ENCODE measurements around the gene SUSD6.
"Not testable (repeated sequence)": the region's sequence is repeated elsewhere in the genome, so short reads cannot be mapped to it uniquely, and the experiment has no call there.

Gene SUSD6

DNA sequence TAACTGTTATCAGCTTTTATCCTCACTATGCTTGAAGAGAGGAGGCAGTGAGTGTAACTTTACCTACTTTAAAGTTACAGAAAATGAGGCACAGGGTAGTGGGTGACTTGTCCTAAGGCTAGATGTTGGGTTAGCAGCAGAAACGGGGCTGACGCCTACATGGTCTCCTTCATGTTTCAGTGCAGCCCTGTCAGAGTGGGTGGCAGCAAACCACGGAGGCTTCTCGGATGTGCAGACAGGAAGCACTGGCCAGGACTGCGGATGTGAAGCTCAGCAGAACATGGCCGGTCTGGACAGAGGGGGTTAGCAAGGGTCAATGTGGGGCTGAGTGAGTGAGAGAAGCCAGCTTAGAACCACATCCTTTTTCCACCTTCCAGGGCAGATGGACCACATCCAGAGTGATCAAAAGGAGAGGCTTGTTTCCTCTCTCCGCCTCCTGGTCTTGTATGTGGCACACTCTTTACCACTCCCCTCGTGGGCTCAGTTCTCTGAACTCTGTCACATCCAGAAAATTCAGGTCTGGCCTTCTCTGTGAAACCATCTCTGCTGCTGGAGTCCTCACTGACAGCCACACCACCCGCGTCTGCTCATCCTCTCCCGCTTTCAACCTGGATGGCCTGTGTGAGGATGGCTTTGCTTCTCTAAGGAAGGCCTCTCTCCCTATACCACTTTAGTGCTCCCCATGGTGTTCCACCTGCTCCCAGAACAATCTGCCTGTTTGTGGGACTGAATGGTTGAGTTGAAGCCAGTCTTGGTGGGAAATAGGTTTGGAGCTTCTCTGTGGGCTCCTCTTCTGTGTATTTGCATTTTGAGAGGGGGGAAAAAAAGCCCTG, 14.1 kb downstream of the SUSD6 start:
- DNase-seq: peak; percentile 48 to 61

DNA sequence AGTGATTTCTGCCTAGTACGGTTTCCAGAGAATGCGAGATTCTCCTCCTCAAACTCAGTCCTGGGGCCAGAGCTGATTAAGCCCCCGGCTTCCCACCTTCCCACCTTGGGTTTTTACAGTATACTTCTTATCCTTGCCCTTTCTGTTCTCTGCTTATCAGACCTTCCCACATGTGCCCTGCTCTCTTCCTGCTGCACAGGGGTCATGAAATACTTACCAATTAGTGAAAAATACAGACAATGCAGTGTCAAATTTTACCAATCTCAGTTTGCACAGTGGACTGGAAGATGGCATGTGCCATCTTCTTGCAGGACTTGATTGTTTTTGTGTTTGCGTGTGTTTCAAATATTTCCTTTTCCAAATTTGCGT, 14.7 kb downstream of the SUSD6 start:
- no peak for DNase-seq

DNA sequence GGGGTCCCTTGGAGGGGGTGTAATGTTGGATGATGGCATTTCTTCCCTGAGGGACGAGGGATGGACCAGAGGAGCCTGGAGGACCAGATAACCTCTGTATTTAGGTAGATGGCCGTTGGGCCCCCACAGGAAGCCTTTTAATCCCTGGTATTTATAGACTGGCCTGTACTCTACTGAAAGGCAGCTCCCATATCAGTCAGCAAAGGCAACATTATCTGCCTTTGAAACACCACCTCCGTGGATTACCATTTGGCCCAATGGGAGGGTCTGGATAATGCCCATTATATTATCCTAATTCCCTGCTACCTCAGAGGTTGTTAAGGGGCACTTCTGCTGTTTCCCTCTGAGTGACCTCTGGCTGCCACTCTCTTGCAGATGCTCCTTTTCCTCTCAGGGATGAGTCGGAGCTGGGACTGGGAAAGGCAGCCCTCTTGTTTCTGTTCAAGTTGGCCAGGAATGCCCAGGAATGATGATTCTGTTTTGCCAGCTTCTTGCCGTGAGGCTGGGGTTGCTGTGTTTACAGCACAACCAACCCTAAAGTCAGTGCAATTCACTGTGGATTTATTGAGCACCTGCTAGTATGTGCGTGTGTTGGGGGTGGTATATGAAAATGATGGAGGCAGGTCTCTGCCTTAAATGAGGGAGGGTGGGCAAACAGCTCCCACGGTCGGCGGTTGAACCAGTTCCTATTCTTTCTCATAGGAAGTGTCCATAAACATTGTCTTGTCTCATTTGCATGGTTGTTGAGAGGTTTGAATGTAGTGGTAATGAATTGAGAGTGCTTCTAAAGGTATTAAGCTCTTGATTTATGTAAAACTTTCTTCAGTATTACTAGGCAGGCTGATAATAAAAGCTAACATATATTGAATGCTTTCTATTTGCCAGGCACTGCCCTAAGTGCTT, 18.1 kb downstream of the SUSD6 start:
- no peak for DNase-seq

- DNase-seq: no peak
These were observed 19.0 kb downstream of the SUSD6 start for GRCh38 chr14:69630360-69630759.

GRCh38 chr14:69631509-69631908, 20.1 kb downstream of the SUSD6 start:
- no peak for DNase-seq

- no peak for DNase-seq
These were observed 20.8 kb downstream of the SUSD6 start for GRCh38 chr14:69632164-69632563.

- DNase-seq: no peak
These were observed 21.3 kb downstream of the SUSD6 start for GRCh38 chr14:69632593-69633151.

DNA sequence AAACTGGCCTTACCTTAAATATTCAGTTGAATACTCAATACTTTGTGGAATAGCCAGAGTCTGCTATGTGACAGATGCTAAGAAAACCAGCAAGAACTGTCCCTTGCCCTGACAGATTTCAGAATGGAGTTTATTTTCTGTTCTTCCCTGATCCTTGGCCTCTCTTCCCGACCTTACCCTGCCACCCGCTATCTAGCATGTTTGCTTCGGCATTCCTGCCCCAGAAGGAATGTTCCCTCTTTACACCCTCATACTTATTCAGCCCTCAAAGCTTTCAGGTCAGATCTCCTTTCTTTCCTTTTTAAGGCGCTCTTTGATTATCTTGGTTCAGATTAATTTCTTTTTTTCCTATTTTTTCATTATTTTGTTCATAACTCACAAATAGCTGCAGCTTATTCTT, 21.8 kb downstream of the SUSD6 start:
- DNase-seq: no peak

DNA sequence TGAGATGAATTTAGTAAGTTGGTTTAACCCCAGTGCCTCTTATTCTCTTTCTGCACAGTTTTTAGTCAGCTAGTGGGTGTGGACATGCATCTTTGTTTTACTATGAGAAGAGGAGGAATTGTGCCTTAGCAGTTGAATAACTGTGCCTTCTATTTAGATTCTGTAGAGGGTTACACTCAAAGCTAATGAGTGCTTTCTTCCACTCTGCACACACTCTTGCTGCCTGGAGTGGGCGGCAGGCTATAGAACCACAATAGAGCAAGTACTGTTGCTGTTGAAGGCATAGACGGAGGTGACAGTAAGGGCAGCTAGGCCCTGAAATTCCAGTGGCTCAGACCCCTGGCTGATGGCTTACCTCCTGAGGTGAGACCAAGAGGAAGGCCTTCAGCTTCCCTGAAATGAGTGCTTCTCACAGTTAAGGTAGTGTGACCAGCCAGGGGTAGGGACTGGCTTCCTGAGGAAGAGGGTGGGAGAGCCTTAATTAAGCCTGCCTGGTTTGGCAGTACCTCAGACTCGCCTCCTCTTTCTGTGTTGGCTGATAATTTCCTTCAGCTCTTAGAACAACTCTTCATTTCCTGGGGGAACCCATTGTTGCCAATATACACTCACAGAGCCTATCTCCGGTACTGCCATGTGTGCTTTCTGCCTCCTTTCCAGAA, 24.7 kb downstream of the SUSD6 start:
- no peak for DNase-seq

DNA sequence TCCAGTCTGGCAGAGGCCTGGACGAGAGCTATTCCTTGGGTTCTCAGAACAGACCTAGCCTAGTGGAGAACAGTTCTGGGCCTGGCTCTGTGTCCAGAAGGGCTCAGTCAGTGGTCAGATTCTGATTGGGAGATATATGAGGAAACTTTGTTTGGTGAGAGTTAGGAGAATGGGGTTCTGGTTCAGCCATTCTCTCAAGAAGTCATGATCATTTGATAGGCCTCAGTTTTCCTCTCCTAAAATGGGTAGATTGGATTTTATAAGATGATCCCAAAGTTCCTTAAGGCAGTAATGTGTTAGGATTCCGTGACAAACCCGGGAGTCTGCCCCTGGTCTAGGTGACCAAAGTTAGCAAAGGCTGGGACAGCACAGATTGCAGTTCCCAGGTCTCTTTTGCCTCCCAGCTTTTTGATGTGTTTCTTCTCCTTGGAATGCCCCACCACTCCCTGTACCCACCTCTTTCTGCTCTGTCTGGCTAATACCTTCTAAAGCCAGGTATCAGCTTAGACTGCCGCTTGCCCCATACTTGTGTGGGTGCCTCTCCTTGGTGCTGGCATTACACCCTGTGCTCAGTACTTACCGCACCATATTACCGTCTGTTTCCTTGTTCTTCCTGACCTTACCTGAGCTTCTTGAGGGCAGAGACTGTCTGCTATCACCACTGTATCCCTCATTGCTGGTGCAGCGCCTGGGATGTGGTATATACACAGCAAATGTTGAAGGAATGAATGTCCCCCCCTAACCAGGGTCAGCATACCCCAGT, 25.5 kb downstream of the SUSD6 start:
- DNase-seq: no peak

DNA sequence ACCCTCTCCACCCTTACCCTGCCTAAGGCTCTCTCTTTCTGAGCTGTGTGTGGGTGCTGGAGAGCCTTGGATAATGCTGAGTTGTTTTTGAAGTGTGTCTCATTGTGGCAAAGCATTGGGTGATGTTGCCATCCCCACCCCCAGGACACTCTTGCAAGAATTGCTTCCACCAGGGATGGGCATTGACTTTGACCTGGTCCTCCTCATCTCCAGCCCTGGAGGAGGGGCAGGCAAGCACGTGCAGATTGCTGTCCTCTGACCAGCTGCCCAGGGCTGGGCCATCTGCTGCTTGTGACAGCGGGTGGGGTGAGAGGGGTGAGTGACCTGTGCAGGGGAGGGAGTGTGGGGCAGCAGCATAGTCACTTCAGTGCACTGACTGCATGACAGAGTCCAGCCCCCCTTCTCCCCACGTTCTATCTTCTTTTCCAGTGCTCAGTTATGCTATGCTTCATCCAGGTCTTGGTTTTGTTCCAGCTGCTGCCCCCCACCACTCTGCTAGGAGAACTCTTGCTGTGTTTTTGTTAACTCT, 26.2 kb downstream of the SUSD6 start:
- DNase-seq: no peak

- no peak for DNase-seq
These were observed 29.5 kb downstream of the SUSD6 start for GRCh38 chr14:69640931-69641330.

DNA sequence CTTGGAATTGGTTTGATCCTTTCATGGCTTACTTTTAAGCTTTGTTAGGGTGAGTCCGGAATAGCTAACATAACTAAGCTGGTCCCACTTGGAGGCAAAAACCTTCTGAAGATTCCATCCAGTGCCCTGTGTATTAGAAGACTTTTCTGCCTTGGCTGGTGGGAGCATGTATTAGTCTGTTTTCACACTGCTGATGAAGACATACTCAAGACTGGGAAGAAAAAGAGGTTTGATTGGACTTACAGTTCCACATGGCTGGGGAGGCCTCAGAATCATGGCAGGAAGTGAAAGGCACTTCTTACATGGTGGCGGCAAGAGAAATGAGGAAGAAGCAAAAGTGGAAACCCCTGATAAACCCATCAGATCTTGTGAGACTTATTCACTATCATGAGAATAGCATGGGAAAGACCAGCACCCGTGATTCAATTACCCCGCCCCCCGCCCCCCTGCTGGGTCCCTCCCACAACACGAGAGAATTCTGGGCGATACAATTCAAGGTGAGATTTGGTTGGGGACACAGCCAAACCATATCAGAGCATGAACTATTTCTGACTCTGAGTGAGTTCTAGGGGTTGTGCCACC, 30.9 kb downstream of the SUSD6 start:
- not testable (repeated sequence) for DNase-seq

GRCh38 chr14:69643430-69644200, 32.2 kb downstream of the SUSD6 start:
- no peak for DNase-seq

GRCh38 chr14:69644814-69645213, 33.4 kb downstream of the SUSD6 start:
- no peak for DNase-seq

DNA sequence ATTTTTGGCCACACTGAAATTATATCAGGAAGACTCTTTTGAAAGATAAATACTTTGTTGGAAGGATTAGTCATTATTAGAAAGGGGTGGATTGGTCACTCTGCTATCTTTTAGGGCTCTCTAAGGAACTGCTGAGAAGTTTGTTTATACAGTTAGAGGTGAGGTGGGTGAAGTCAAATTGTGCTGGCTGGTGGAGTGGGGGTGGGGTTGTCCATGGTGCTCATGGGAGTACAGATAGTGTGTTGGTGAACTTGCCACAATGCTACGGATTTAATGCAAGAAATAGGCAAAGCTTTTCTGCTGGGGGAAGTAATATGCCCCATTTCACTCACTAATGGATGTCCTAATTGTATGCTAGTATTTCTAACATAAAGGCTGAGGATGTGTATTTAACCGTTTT, 35.8 kb downstream of the SUSD6 start:
- no peak for DNase-seq

DNA sequence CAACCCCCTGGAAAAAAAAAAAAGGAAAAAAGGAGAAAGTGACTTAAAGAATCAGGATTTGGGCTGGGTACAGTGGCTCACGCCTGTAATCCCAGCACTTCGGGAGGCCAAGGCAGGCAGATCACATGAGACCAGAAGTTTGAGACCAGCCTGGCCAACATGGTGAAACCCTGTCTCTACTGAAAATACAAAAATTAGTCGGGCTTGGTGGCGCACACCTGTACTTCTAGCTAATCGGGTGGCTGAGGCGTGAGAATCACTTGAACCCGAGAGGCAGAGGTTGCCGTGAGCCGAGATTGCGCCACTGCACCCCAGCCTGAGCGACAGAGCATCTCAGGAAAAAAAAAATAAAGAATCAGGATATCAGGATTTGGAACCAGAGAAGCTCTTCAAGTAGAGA, 36.2 kb downstream of the SUSD6 start:
- not testable (repeated sequence) for DNase-seq

- DNase-seq: peak in 1 of 2 donors; percentile 11
These were observed 37.4 kb downstream of the SUSD6 start for GRCh38 chr14:69648480-69649451.

DNA sequence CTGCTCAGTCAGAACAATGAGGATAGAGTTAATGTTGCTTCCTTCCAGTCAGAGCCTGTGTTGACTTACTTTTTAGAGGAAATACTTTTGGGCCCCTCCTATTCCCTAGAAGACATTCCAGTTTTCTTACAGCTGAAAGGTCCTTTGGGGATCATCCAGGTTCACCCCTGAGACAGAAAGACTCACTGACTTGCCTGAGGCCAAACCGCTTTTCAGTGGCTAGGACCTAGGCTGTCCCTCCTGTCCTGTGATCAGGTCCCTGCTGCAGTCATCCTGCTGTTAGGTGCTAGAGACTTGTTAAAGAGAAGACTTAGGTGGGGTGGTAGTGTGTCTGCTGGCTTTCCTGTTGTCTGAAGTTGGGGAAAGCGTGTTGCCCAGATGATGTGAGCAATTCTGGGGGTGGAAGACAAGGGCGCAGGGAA, 39.6 kb downstream of the SUSD6 start:
- DNase-seq: no peak

DNA sequence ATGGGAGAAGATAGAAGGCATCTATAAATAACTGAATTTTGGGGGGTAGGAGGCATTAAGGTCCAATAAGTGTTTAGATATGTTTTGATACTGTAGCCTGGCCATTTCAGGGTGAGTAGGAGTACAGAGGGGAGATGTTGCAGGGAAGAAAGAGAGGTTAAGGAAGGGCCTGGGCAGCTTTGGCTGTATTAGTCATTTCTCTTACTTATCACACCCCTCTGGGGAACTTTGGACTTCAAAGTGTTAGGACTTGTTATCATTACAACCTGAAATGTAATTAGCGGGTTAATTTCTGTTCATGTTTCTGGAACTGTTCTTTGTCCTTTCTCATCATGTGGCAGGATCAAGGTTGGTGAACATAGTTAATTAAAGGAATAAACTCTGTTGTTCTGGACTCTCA, 40.3 kb downstream of the SUSD6 start:
- no peak for DNase-seq
